ENCODE results near the gene MORN5.

The MORN5 gene

GRCh38 chr9:122129969-122130368 is 29.7 kb upstream of the MORN5 start:
- Mint-ChIP-seq H3K27ac (no peak overlapping the region), H3K27me3 (peaks cover 38% of the 10 kb centered on the region), H3K36me3 (ENCODE audit: low read depth) (no peaks in the 10 kb centered on the region), H3K4me1 (ENCODE audit: low read depth) (peaks cover 18% of the 10 kb centered on the region), H3K4me3 (no peak overlapping the region), H3K9me3 (no peaks in the 10 kb centered on the region)
- DNase-seq = no peak

- no peak overlapping the region for H3K4me3 Mint-ChIP-seq
- H3K9me3 Mint-ChIP-seq = no peaks in the 10 kb centered on the region
- no peak overlapping the region for H3K27ac Mint-ChIP-seq
- peaks cover 29% of the 10 kb centered on the region for H3K27me3 Mint-ChIP-seq
- peaks cover 12% of the 10 kb centered on the region for H3K4me1 Mint-ChIP-seq (ENCODE audit: low read depth)
- no peaks in the 10 kb centered on the region for H3K36me3 Mint-ChIP-seq (ENCODE audit: low read depth)
- no peak for DNase-seq
Measured at GRCh38 chr9:122130837-122131236, 28.9 kb upstream of the MORN5 start.

GRCh38 chr9:122131401-122132001 is 28.2 kb upstream of the MORN5 start:
- DNase-seq = no peak
- no peak overlapping the region for H3K4me3 Mint-ChIP-seq
- peaks cover 6% of the 10 kb centered on the region for H3K4me1 Mint-ChIP-seq (ENCODE audit: low read depth)
- H3K27ac Mint-ChIP-seq = no peak overlapping the region
- no peaks in the 10 kb centered on the region for H3K36me3 Mint-ChIP-seq (ENCODE audit: low read depth)
- no peaks in the 10 kb centered on the region for H3K9me3 Mint-ChIP-seq
- H3K27me3 Mint-ChIP-seq = peaks cover 22% of the 10 kb centered on the region

- H3K4me1 Mint-ChIP-seq (ENCODE audit: low read depth) = peaks cover under 1% of the 10 kb centered on the region
- DNase-seq = no peak
- no peak overlapping the region for H3K4me3 Mint-ChIP-seq
- H3K27ac Mint-ChIP-seq = no peak overlapping the region
- no peaks in the 10 kb centered on the region for H3K9me3 Mint-ChIP-seq
- no peaks in the 10 kb centered on the region for H3K36me3 Mint-ChIP-seq (ENCODE audit: low read depth)
- H3K27me3 Mint-ChIP-seq = peaks cover 14% of the 10 kb centered on the region
Measured at GRCh38 chr9:122132539-122132938, 27.2 kb upstream of the MORN5 start.

- Mint-ChIP-seq H3K27ac (no peak overlapping the region), H3K36me3 (ENCODE audit: low read depth) (no peaks in the 10 kb centered on the region), H3K9me3 (no peaks in the 10 kb centered on the region), H3K4me3 (no peak overlapping the region), H3K4me1 (ENCODE audit: low read depth) (no peaks in the 10 kb centered on the region), H3K27me3 (peaks cover 10% of the 10 kb centered on the region)
- no peak for DNase-seq
Measured at GRCh38 chr9:122133263-122133983, 26.3 kb upstream of the MORN5 start.

GRCh38 chr9:122133984-122134535 is 25.6 kb upstream of the MORN5 start:
- no peak overlapping the region for H3K4me3 Mint-ChIP-seq
- no peak for DNase-seq
- peaks cover 10% of the 10 kb centered on the region for H3K27me3 Mint-ChIP-seq
- no peak overlapping the region for H3K27ac Mint-ChIP-seq
- no peaks in the 10 kb centered on the region for H3K9me3 Mint-ChIP-seq
- H3K4me1 Mint-ChIP-seq (ENCODE audit: low read depth) = no peaks in the 10 kb centered on the region
- no peaks in the 10 kb centered on the region for H3K36me3 Mint-ChIP-seq (ENCODE audit: low read depth)

GRCh38 chr9:122134822-122135528 is 24.7 kb upstream of the MORN5 start:
- no peaks in the 10 kb centered on the region for H3K9me3 Mint-ChIP-seq
- peaks cover 6% of the 10 kb centered on the region for H3K27me3 Mint-ChIP-seq
- DNase-seq = no peak
- H3K27ac Mint-ChIP-seq = no peak overlapping the region
- H3K4me1 Mint-ChIP-seq (ENCODE audit: low read depth) = no peaks in the 10 kb centered on the region
- H3K4me3 Mint-ChIP-seq = no peak overlapping the region
- no peaks in the 10 kb centered on the region for H3K36me3 Mint-ChIP-seq (ENCODE audit: low read depth)

- H3K27ac Mint-ChIP-seq = no peak overlapping the region
- no peaks in the 10 kb centered on the region for H3K9me3 Mint-ChIP-seq
- H3K27me3 Mint-ChIP-seq = peaks cover 6% of the 10 kb centered on the region
- H3K4me1 Mint-ChIP-seq (ENCODE audit: low read depth) = no peaks in the 10 kb centered on the region
- no peak overlapping the region for H3K4me3 Mint-ChIP-seq
- DNase-seq = no peak
- H3K36me3 Mint-ChIP-seq (ENCODE audit: low read depth) = no peaks in the 10 kb centered on the region
Measured at GRCh38 chr9:122135529-122135859, 24.2 kb upstream of the MORN5 start.

GRCh38 chr9:122138560-122139268 is 21.0 kb upstream of the MORN5 start:
- no peak for DNase-seq
- H3K9me3 Mint-ChIP-seq = no peaks in the 10 kb centered on the region
- no peak overlapping the region for H3K27ac Mint-ChIP-seq
- H3K36me3 Mint-ChIP-seq (ENCODE audit: low read depth) = peaks cover 23% of the 10 kb centered on the region
- H3K4me1 Mint-ChIP-seq (ENCODE audit: low read depth) = no peaks in the 10 kb centered on the region
- H3K4me3 Mint-ChIP-seq = no peak overlapping the region
- no peaks in the 10 kb centered on the region for H3K27me3 Mint-ChIP-seq

- DNase-seq = no peak
- no peaks in the 10 kb centered on the region for H3K27me3 Mint-ChIP-seq
- H3K36me3 Mint-ChIP-seq (ENCODE audit: low read depth) = peaks cover 41% of the 10 kb centered on the region
- no peak overlapping the region for H3K27ac Mint-ChIP-seq
- H3K4me1 Mint-ChIP-seq (ENCODE audit: low read depth) = no peaks in the 10 kb centered on the region
- no peak overlapping the region for H3K4me3 Mint-ChIP-seq
- H3K9me3 Mint-ChIP-seq = no peaks in the 10 kb centered on the region
Measured at GRCh38 chr9:122140368-122141193, 19.1 kb upstream of the MORN5 start.

GRCh38 chr9:122141671-122142070 is 18.0 kb upstream of the MORN5 start:
- peaks cover 52% of the 10 kb centered on the region for H3K36me3 Mint-ChIP-seq (ENCODE audit: low read depth)
- no peaks in the 10 kb centered on the region for H3K4me1 Mint-ChIP-seq (ENCODE audit: low read depth)
- DNase-seq = no peak
- H3K27ac Mint-ChIP-seq = no peak overlapping the region
- H3K9me3 Mint-ChIP-seq = no peaks in the 10 kb centered on the region
- H3K4me3 Mint-ChIP-seq = no peak overlapping the region
- H3K27me3 Mint-ChIP-seq = no peaks in the 10 kb centered on the region

GRCh38 chr9:122143296-122143695 is 16.4 kb upstream of the MORN5 start:
- no peak overlapping the region for H3K4me3 Mint-ChIP-seq
- no peaks in the 10 kb centered on the region for H3K4me1 Mint-ChIP-seq (ENCODE audit: low read depth)
- no peak for DNase-seq
- H3K36me3 Mint-ChIP-seq (ENCODE audit: low read depth) = peaks cover 67% of the 10 kb centered on the region
- no peaks in the 10 kb centered on the region for H3K9me3 Mint-ChIP-seq
- H3K27ac Mint-ChIP-seq = no peak overlapping the region
- H3K27me3 Mint-ChIP-seq = no peaks in the 10 kb centered on the region

GRCh38 chr9:122143876-122144405 is 15.8 kb upstream of the MORN5 start:
- peaks cover 71% of the 10 kb centered on the region for H3K36me3 Mint-ChIP-seq (ENCODE audit: low read depth)
- no peak overlapping the region for H3K4me3 Mint-ChIP-seq
- no peak for DNase-seq
- no peaks in the 10 kb centered on the region for H3K27me3 Mint-ChIP-seq
- H3K27ac Mint-ChIP-seq = no peak overlapping the region
- no peaks in the 10 kb centered on the region for H3K4me1 Mint-ChIP-seq (ENCODE audit: low read depth)
- no peaks in the 10 kb centered on the region for H3K9me3 Mint-ChIP-seq

Measured in activated T-cell treated with anti-CD3 and anti-CD28 coated beads, Interleukin-2, amount 50 U/mL, for 24 hours (primary cell).